Measurements from ENCODE around the gene TPH2. TPM values are rescaled to one million over a fixed set of nuclear protein-coding genes. Genes with fewer than 3 reads are reported as not detected.

TPH2 gene
- total and polyA plus RNA-seq, 2 of the 4 experiments (the other 2 are of a cell fraction): not detected

- no TSS peak for BruUV-seq (replicated peaks)
- no peak overlapping the region for H3K4ac ChIP-seq (ENCODE audit: low read depth, low read length)
- no peak overlapping the region for H4K91ac ChIP-seq (ENCODE audit: insufficient read depth, low read depth, low read length)
- no peak overlapping the region for H3K4me3 ChIP-seq (ENCODE audit: insufficient read depth, low read depth, low read length)
- no peak overlapping the region for H2AK5ac ChIP-seq (ENCODE audit: low read depth, low read length)
- H3K56ac ChIP-seq (ENCODE audit: extremely low read depth, insufficient read depth, low read length): no peak overlapping the region
- no peak overlapping the region for H2BK15ac ChIP-seq (ENCODE audit: low read depth, low read length)
- H4K20me1 ChIP-seq (ENCODE audit: insufficient read depth, low read length): no peaks in the 10 kb centered on the region
- no peak for ATAC-seq (ENCODE audit: low read depth)
- H3K4me1 ChIP-seq (ENCODE audit: control insufficient read depth, insufficient read depth, low read length): no peaks in the 10 kb centered on the region
- WGBS, 2 experiments (ENCODE audit: extremely low coverage in 2 of 2, insufficient read length in 1 of 2): 80% methylated on average over 1 of the region's 1 CpG; no CpG with 5 or more reads in 1 of the 2 experiments
- no peak overlapping the region for H2BK5ac ChIP-seq (ENCODE audit: low read depth, low read length, poor library complexity, severe bottlenecking)
- in situ Hi-C loops (cut with MboI; ENCODE audit: low sequenced_read_pairs): no loop called here
- no peak overlapping the region for H3K9ac ChIP-seq (ENCODE audit: low read depth, low read length)
- H2BK120ac ChIP-seq (ENCODE audit: low read depth, low read length): no peak overlapping the region
- no peak overlapping the region for H4K8ac ChIP-seq (ENCODE audit: low read depth in 2 of 2, low read length in 2 of 2)
- POLR2A ChIA-PET (ENCODE audit: unreplicated experiment): no interaction called here
- no peak overlapping the region for H3K23ac ChIP-seq (ENCODE audit: low read depth, low read length)
- no peak overlapping the region for H2BK20ac ChIP-seq (ENCODE audit: low read depth, low read length)
- H4K5ac ChIP-seq (ENCODE audit: low read depth, low read length): no peak overlapping the region
- H3K9me1 ChIP-seq (ENCODE audit: insufficient read depth, low read length): no peaks in the 10 kb centered on the region
- no peak overlapping the region for H3K18ac ChIP-seq (ENCODE audit: low read depth, low read length)
- no peak overlapping the region for H2AK9ac ChIP-seq (replicated peaks; ENCODE audit: low read depth, low read length, poor library complexity)
- no peak overlapping the region for H3K4me2 ChIP-seq (ENCODE audit: low read depth, low read length)
- intact Hi-C loops (cut with micrococcal nuclease): no loop called here
- H3K36me3 ChIP-seq (ENCODE audit: control insufficient read depth, insufficient read depth, low read length): no peaks in the 10 kb centered on the region
- no peaks in the 10 kb centered on the region for H3K9me3 ChIP-seq (ENCODE audit: control insufficient read depth, insufficient read depth, low read length)
- CTCF ChIA-PET: interaction anchor here (1.0 kb wide), 1 partner anchor 36 kb away, joined by 3 read pairs; no protein-coding TSS in a partner anchor
- no peak overlapping the region for H2AFZ ChIP-seq (replicated peaks; ENCODE audit: low read length, poor library complexity)
- no peaks in the 10 kb centered on the region for H3K79me1 ChIP-seq (ENCODE audit: low read depth in 1 of 2, low read length in 2 of 2)
- no peak overlapping the region for H3K14ac ChIP-seq (replicated peaks; ENCODE audit: low read depth, low read length)
- no peak overlapping the region for H3K27ac ChIP-seq (ENCODE audit: insufficient read depth, low read length)
- dilution Hi-C loops (cut with HindIII; ENCODE audit: low sequenced_read_pairs, unreplicated experiment): no loop called here
- peak; percentile 6 for DNase-seq
- no peaks in the 10 kb centered on the region; the same call in 1 of the 2 replicates for H3K27me3 ChIP-seq (ENCODE audit: control insufficient read depth, insufficient read depth, low read length)
- TF ChIP-seq POLR2A (IDR thresholded peaks at IDR 0.05; ENCODE audit: low read depth, low read length) (no peak), MAZ (IDR thresholded peaks at IDR 0.05; ENCODE audit: borderline replicate concordance, low read depth, low read length) (no peak), CHD1 (IDR thresholded peaks at IDR 0.05; ENCODE audit: low read depth, low read length) (no peak), SMC3 (IDR thresholded peaks at IDR 0.05; ENCODE audit: low read depth, low read length) (no peak), MAFK (IDR thresholded peaks at IDR 0.05; ENCODE audit: low read depth, low read length) (no peak), RAD21 (IDR thresholded peaks at IDR 0.05; ENCODE audit: low read length) (no peak), MXI1 (IDR thresholded peaks at IDR 0.05; ENCODE audit: borderline replicate concordance, low read depth, low read length) (no peak), RCOR1 (IDR thresholded peaks at IDR 0.05; ENCODE audit: insufficient replicate concordance, low read length) (no peak), CEBPB (IDR thresholded peaks at IDR 0.05; ENCODE audit: low read depth, low read length) (no peak), RFX5 (IDR thresholded peaks at IDR 0.05; ENCODE audit: low read depth, low read length) (no peak), NFE2L2 (IDR thresholded peaks at IDR 0.05; ENCODE audit: low read depth, low read length) (no peak), USF2 (IDR thresholded peaks at IDR 0.05; ENCODE audit: low read depth, low read length) (no peak), FOS (IDR thresholded peaks at IDR 0.05; ENCODE audit: low read depth, low read length) (no peak), ELK1 (IDR thresholded peaks at IDR 0.05; ENCODE audit: borderline replicate concordance, low read depth, low read length) (no peak), CTCF (conservative IDR thresholded peaks at IDR 0.05; ENCODE audit: low read depth, low read length) (no peak), BHLHE40 (IDR thresholded peaks at IDR 0.05; ENCODE audit: low read depth, low read length) (no peak)
Measured at GRCh38 chr12:71981149-71981548, 42.5 kb downstream of the TPH2 start.
